Effector memory CD4-positive, alpha-beta T cell (primary cell): ENCODE data around the gene SLC22A12.

Source experiments
- DNase-seq, 3 donors: peaks; one replicate each; pipeline ENCODE4 v3.0.0-alpha.2; 2020
- H3K27ac ChIP-seq: 2 replicates; pipeline ENCODE4 v1.7.0; 2013; ENCODE audit warnings: mild to moderate bottlenecking, low read length, moderate library complexity; ENCODE audit not compliant: insufficient read depth, poor library complexity, severe bottlenecking
- H3K27me3 ChIP-seq: replicated peaks from 2 replicates; pipeline ENCODE4 v1.7.0; 2013; ENCODE audit warnings: mild to moderate bottlenecking, low read length; ENCODE audit not compliant: insufficient read depth, control insufficient read depth, poor library complexity, severe bottlenecking
- H3K36me3 ChIP-seq: 2 replicates; pipeline ENCODE4 v1.7.0; 2013; ENCODE audit warnings: mild to moderate bottlenecking, low read length, moderate library complexity; ENCODE audit not compliant: control insufficient read depth, insufficient read depth
- H3K4me1 ChIP-seq: 2 replicates; pipeline ENCODE4 v1.7.0; 2013; ENCODE audit warnings: low read length, mild to moderate bottlenecking; ENCODE audit not compliant: control insufficient read depth, insufficient read depth, poor library complexity, severe bottlenecking
- H3K4me3 ChIP-seq: 2 replicates; pipeline ENCODE4 v1.7.0; 2013; ENCODE audit warnings: low read length, low read depth, mild to moderate bottlenecking; ENCODE audit not compliant: insufficient read depth, poor library complexity, severe bottlenecking
- H3K9me3 ChIP-seq: 2 replicates; pipeline ENCODE4 v1.7.0; 2013; ENCODE audit warnings: mild to moderate bottlenecking, low read length, moderate library complexity; ENCODE audit not compliant: control insufficient read depth

Gene SLC22A12

GRCh38 chr11:64597671-64598101 is 6.7 kb downstream of the SLC22A12 start:
- H3K9me3 ChIP-seq, result no peaks in the 10 kb centered on the region
- no peaks in the 10 kb centered on the region for H3K4me1 ChIP-seq
- no peak overlapping the region for H3K27ac ChIP-seq
- no peaks in the 10 kb centered on the region for H3K36me3 ChIP-seq
- H3K27me3 ChIP-seq, result no peaks in the 10 kb centered on the region
- no peak for DNase-seq
- H3K4me3 ChIP-seq, result no peak overlapping the region

DNA sequence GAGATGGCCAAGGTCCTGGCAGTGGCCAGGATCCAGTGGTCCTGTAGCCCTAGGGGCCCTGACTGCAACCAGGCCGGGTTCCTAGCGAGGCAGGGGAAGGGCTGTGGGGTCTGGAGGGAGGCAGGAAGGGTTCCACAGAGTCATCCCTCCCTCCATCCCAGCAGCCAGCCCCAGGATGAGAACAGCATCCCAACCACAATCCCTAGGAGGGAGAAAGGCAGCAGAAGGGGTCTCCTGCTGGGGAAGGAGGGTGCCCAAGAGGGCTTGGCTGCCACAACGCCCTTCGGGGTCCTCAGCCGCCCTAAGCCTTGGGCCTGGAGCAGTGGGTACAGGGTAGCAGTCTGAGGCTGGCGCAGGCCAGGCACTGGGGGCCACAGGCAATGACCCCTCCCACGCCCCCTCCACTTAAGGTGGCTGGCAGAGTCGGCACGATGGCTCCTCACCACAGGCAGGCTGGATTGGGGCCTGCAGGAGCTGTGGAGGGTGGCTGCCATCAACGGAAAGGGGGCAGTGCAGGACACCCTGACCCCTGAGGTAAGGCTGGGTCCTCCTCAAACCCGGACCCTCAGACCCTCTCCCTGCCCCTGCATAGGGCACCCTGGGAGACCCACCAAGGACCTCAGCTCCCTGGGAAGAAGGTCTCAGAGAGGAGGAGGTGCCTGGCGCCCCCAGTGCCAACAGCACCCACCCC is 7.2 kb downstream of the SLC22A12 start:
- Histone ChIP-seq H3K36me3 (no peaks in the 10 kb centered on the region), H3K27ac (no peak overlapping the region), H3K27me3 (no peaks in the 10 kb centered on the region), H3K4me3 (no peak overlapping the region), H3K9me3 (no peaks in the 10 kb centered on the region), H3K4me1 (no peaks in the 10 kb centered on the region)
- no peak for DNase-seq

GRCh38 chr11:64598797-64599697 is 8.0 kb downstream of the SLC22A12 start:
- Histone ChIP-seq H3K9me3 (no peaks in the 10 kb centered on the region), H3K4me1 (no peaks in the 10 kb centered on the region), H3K27ac (no peak overlapping the region), H3K36me3 (no peaks in the 10 kb centered on the region), H3K4me3 (no peak overlapping the region), H3K27me3 (no peaks in the 10 kb centered on the region)
- no peak for DNase-seq

GRCh38 chr11:64599698-64600211 is 8.7 kb downstream of the SLC22A12 start:
- DNase-seq, result no peak
- H3K27ac ChIP-seq, result no peak overlapping the region
- no peaks in the 10 kb centered on the region for H3K27me3 ChIP-seq
- no peaks in the 10 kb centered on the region for H3K4me1 ChIP-seq
- no peaks in the 10 kb centered on the region for H3K36me3 ChIP-seq
- H3K4me3 ChIP-seq, result no peak overlapping the region
- H3K9me3 ChIP-seq, result no peaks in the 10 kb centered on the region

GRCh38 chr11:64600281-64600992 is 9.4 kb downstream of the SLC22A12 start:
- no peaks in the 10 kb centered on the region for H3K4me1 ChIP-seq
- no peaks in the 10 kb centered on the region for H3K27me3 ChIP-seq
- H3K36me3 ChIP-seq, result no peaks in the 10 kb centered on the region
- DNase-seq, result no peak
- no peaks in the 10 kb centered on the region for H3K9me3 ChIP-seq
- no peak overlapping the region for H3K4me3 ChIP-seq
- no peak overlapping the region for H3K27ac ChIP-seq

GRCh38 chr11:64601605-64602465 is 10.8 kb downstream of the SLC22A12 start:
- Histone ChIP-seq H3K9me3 (no peaks in the 10 kb centered on the region), H3K4me3 (no peak overlapping the region), H3K27me3 (no peaks in the 10 kb centered on the region), H3K4me1 (no peaks in the 10 kb centered on the region), H3K36me3 (no peaks in the 10 kb centered on the region), H3K27ac (no peak overlapping the region)
- no peak for DNase-seq

- Histone ChIP-seq H3K9me3 (no peaks in the 10 kb centered on the region), H3K27me3 (no peaks in the 10 kb centered on the region), H3K4me1 (no peaks in the 10 kb centered on the region), H3K27ac (no peak overlapping the region), H3K4me3 (no peak overlapping the region), H3K36me3 (no peaks in the 10 kb centered on the region)
- no peak for DNase-seq
These were observed 11.5 kb downstream of the SLC22A12 start for GRCh38 chr11:64602466-64603070.

- H3K27ac ChIP-seq, result no peak overlapping the region
- H3K4me1 ChIP-seq, result no peaks in the 10 kb centered on the region
- H3K4me3 ChIP-seq, result no peak overlapping the region
- no peaks in the 10 kb centered on the region for H3K9me3 ChIP-seq
- no peaks in the 10 kb centered on the region for H3K36me3 ChIP-seq
- no peak for DNase-seq
- no peaks in the 10 kb centered on the region for H3K27me3 ChIP-seq
These were observed 12.5 kb downstream of the SLC22A12 start for GRCh38 chr11:64603411-64604110.
